Dendritic cell treated with granulocyte-macrophage colony-stimulating factor and Interleukin-4, amounts not matched to agents 40 ng/mL and 50 ng/mL, for 4 days (primary cell): Measurements from ENCODE around the gene TNFRSF4.

ENCODE experiments used
- H3K27ac Mint-ChIP-seq: one replicate; pipeline ENCODE4 v1.8.0; 2022; ENCODE audit warnings: mild to moderate bottlenecking, mixed read lengths
- H3K27me3 Mint-ChIP-seq: one replicate; pipeline ENCODE4 v1.8.0; 2022; ENCODE audit warnings: mild to moderate bottlenecking, mixed read lengths
- H3K36me3 Mint-ChIP-seq: one replicate; pipeline ENCODE4 v1.8.0; 2022; ENCODE audit warnings: low read depth, mixed read lengths
- H3K4me1 Mint-ChIP-seq: one replicate; pipeline ENCODE4 v1.8.0; 2022; ENCODE audit warnings: low read depth, mixed read lengths
- H3K4me3 Mint-ChIP-seq: one replicate; pipeline ENCODE4 v1.8.0; 2022; ENCODE audit warnings: mild to moderate bottlenecking, moderate library complexity, mixed read lengths
- H3K9me3 Mint-ChIP-seq: one replicate; pipeline ENCODE4 v1.8.0; 2022; ENCODE audit warnings: mixed read lengths
- intact Hi-C: fragments of 100-400 bp; cut with micrococcal nuclease; formaldehyde crosslinking; loops from one replicate; pipeline ENCODE4 v1.15.0; 2022

TNFRSF4 gene

DNA sequence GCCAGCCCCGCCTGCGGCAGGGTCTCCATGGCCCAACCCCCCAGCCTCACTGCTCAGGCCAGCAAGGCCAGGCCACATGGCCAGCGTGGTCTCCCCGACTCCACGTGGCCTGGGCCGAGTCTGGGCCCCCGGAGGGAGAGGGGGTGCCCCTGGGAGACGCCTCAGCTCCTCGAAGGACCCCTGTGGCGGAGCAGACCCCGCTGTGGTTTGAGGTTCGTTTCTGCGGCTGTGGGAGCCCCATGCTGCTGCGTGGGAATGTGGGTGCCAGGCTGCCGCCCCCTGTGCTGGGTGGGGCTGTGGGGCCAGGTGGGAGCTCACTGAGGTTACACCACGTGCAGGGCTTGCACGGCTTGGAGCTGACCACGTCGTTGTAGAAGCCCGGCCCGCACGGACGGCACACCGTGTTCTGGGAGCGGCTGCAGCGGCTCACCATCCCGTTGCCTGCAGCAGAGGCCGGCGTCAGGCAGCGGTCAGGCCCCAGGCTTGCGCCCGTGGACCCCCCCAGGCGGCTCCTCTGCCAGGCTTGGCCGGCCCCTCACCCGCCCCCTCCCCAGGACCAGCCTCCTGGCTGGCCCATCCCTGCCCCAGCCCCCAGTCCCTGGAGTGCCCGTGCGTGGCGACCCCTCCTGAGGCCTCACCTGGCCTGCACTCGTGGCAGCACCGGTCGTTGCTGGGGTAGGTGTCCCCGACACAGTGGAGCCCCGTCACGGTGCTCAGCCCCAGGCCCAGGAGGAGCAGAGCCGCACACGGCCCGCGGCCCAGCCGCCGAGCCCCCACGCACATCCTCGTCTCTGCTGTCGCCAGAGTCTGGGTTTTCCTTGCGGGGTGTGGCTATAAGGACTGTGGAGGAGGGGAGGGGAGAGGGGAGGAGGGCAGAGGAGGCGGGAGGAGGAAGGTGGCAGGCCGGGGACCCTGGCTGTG is at the start of gene TNFRSF4:
TNFRSF4 (minus strand) TSS at position 809 of the 921 bp plus-strand sequence; CDS start at position 783, 26 bp downstream.
- intact Hi-C loops: no loop called here
- H3K27me3 Mint-ChIP-seq: peaks cover 46% of the 10 kb centered on the region
- peak within 1 kb of the TSS; percentile 54 for H3K4me3 Mint-ChIP-seq
- H3K9me3 Mint-ChIP-seq: no peaks in the 10 kb centered on the region
- H3K36me3 Mint-ChIP-seq: peaks cover 46% of the 10 kb centered on the region
- peaks cover 40% of the 10 kb centered on the region for H3K4me1 Mint-ChIP-seq
- no peak within 1 kb of the TSS for H3K27ac Mint-ChIP-seq

GRCh38 chr1:1262758-1263157 is 48.8 kb upstream of the TNFRSF4 start:
- intact Hi-C loops: no loop called here
- H3K27me3 Mint-ChIP-seq: no peaks in the 10 kb centered on the region
- no peaks in the 10 kb centered on the region for H3K9me3 Mint-ChIP-seq
- peak overlapping the region; percentile 27 for H3K27ac Mint-ChIP-seq
- H3K4me3 Mint-ChIP-seq: no peak overlapping the region
- peaks cover 94% of the 10 kb centered on the region for H3K36me3 Mint-ChIP-seq
- H3K4me1 Mint-ChIP-seq: peaks cover 37% of the 10 kb centered on the region

DNA sequence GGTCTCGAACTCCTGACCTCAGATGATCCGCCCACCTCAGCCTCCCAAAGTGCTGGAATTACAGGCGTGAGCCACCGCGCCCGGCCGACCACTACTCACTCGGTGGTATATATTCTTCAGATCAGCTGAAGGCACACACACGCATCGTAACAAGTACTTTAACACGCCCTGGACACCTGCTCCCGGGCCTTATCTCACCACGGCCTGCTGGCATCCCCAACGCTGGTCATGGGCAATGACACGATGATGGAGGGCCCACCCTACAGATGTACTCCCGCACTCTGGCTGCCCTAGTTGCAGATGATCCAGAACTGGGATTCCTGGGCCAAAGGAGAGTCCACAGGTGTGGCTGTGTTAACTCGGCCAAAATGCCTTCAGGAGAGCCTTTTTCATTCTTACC is 48.1 kb upstream of the TNFRSF4 start:
- Mint-ChIP-seq H3K4me1 (peaks cover 37% of the 10 kb centered on the region), H3K36me3 (peaks cover 94% of the 10 kb centered on the region), H3K27ac (no peak overlapping the region), H3K27me3 (no peaks in the 10 kb centered on the region), H3K4me3 (no peak overlapping the region), H3K9me3 (no peaks in the 10 kb centered on the region)
- intact Hi-C loops: no loop called here

- Mint-ChIP-seq H3K9me3 (no peaks in the 10 kb centered on the region), H3K27me3 (no peaks in the 10 kb centered on the region), H3K27ac (peak overlapping the region; percentile 38), H3K4me3 (no peak overlapping the region), H3K36me3 (peaks cover 97% of the 10 kb centered on the region), H3K4me1 (peaks cover 37% of the 10 kb centered on the region)
- intact Hi-C loops: no loop called here
Measured at GRCh38 chr1:1260843-1261560, 47.0 kb upstream of the TNFRSF4 start.

GRCh38 chr1:1259951-1260600 is 46.1 kb upstream of the TNFRSF4 start:
- peaks cover 97% of the 10 kb centered on the region for H3K36me3 Mint-ChIP-seq
- no peaks in the 10 kb centered on the region for H3K27me3 Mint-ChIP-seq
- no peaks in the 10 kb centered on the region for H3K9me3 Mint-ChIP-seq
- H3K27ac Mint-ChIP-seq: peak overlapping the region; percentile 38
- H3K4me3 Mint-ChIP-seq: peak overlapping the region; percentile 10
- H3K4me1 Mint-ChIP-seq: peaks cover 37% of the 10 kb centered on the region
- intact Hi-C loops: no loop called here

DNA sequence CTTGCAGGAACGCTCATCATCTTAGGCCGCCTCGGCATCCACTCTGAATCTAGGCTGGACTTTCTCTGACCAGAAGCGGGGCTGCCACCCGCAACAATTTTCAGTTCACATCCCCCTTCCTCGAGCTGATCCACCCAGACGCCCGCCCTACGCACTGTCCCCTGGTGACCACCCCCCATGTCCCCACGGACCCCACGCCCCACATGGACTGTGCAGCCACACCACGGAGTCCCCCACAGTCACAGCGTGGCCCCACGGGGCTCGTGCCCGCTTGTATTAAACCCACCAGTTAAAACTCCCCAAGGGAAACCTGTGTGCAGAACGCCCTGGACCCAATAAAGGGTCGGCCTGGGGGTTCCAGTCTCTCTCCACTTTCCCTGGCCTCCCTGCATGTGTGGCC is 45.6 kb upstream of the TNFRSF4 start:
- intact Hi-C loops: no loop called here
- H3K4me3 Mint-ChIP-seq: peak overlapping the region; percentile 10
- H3K4me1 Mint-ChIP-seq: peaks cover 37% of the 10 kb centered on the region
- H3K27ac Mint-ChIP-seq: peak overlapping the region; percentile 38
- H3K36me3 Mint-ChIP-seq: peaks cover 97% of the 10 kb centered on the region
- no peaks in the 10 kb centered on the region for H3K9me3 Mint-ChIP-seq
- H3K27me3 Mint-ChIP-seq: no peaks in the 10 kb centered on the region

DNA sequence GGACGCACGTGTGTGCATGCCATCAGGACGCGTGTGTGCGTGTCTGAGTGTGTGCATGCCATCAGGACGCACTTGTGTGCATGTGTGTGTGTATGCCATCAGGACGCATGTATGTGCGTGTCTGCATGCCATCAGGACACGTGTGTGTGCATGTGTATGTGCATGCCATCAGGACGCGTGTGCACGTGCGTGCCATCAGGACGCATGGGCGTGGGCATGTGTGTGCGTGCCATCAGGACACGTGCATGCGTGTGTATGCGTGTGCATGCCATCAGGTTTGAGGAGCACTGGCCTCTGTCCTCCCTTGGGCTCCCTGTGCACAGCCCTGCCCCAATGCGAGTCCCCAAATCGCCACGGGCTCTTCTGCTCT is 45.2 kb upstream of the TNFRSF4 start:
- H3K27me3 Mint-ChIP-seq: no peaks in the 10 kb centered on the region
- H3K4me1 Mint-ChIP-seq: peaks cover 37% of the 10 kb centered on the region
- H3K36me3 Mint-ChIP-seq: peaks cover 97% of the 10 kb centered on the region
- H3K9me3 Mint-ChIP-seq: no peaks in the 10 kb centered on the region
- H3K27ac Mint-ChIP-seq: no peak overlapping the region
- no peak overlapping the region for H3K4me3 Mint-ChIP-seq
- intact Hi-C loops: no loop called here

DNA sequence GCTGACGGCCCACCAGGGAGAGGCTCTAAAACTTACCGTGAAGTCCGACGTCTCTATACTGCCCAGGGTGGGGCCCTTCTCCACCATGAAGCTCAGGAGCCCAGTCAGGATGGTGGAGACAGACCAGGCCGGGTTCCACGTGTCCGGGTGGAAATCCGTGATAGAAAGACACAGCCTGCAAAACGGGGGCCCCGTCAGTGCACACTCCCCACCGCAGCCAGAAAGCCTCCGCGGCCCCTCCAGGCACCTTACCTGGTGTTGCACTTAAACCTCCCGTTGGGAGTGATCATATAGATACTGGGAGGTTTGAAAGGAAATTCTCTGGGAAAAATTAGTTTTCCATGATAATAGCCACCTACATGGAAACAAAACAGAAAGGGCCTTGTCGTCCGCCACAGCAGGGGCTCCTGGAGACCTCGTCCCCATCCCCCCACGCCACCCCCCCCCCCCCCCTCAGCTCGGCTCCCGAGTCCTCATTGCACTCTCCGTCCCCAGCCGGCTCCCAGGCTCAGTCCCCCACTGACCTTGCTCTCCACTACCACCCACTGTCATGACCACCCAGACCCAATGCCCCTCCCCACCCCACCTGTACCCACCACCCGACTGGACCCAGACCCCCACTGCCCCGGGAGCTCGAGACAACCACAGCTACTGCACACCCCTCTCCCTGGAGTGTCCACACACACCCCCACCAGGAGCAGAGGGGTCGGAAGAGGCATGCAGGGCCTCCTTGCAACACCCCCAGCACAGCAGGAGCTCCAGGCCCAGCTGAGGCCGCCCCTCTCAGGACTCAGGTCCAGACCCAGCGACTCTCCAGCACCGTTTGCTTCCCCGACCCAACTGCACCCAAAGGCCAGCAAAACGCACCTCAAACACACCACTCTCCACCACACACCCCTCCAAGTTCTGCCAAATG is 43.3 kb upstream of the TNFRSF4 start:
- no peaks in the 10 kb centered on the region for H3K27me3 Mint-ChIP-seq
- peaks cover 29% of the 10 kb centered on the region for H3K4me1 Mint-ChIP-seq
- H3K9me3 Mint-ChIP-seq: no peaks in the 10 kb centered on the region
- no peak overlapping the region for H3K27ac Mint-ChIP-seq
- peaks cover 97% of the 10 kb centered on the region for H3K36me3 Mint-ChIP-seq
- intact Hi-C loops: no loop called here
- H3K4me3 Mint-ChIP-seq: no peak overlapping the region

DNA sequence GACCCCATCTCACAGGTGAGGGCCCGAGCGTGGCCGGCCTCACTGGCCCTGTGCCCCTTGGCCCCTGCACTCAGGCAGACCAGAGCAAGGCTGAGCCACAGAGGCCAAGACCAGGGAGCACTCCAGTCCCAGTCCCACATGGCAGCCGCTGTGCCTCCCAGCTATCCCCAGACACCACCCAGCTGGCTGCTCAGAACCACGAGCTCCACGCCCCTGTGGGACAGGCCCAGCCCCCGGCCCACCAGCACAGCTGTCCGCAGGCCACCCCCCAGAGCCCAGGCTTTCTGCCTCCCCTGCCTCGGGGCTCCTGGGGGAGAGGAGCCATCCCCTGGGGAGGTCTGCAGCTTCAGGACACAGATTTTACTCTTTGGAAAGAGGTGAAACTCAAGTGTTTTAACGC is 41.7 kb upstream of the TNFRSF4 start:
- peaks cover 87% of the 10 kb centered on the region for H3K36me3 Mint-ChIP-seq
- no peaks in the 10 kb centered on the region for H3K27me3 Mint-ChIP-seq
- H3K27ac Mint-ChIP-seq: no peak overlapping the region
- peaks cover 26% of the 10 kb centered on the region for H3K4me1 Mint-ChIP-seq
- H3K4me3 Mint-ChIP-seq: no peak overlapping the region
- H3K9me3 Mint-ChIP-seq: no peaks in the 10 kb centered on the region
- intact Hi-C loops: no loop called here

DNA sequence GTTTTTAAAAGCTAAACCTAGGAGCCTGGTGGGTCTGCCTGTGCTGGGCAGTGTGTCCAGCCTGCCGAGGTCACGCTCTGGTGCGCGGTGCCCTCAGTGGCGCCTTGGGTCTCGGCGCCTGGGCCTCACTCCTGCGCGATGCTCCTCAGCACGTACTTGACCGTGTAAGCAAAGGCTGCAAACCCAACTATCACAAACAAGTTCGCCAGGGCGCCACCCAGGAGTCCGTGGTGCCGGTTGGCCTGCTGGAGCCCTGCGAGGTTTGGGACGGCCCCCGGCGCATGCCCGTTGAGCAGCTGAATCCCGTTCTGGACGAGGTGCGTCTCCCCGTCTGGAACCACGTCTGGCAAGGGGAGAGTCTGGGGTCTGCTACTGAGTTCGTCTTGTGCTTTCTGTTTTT is 41.1 kb upstream of the TNFRSF4 start:
- no peak overlapping the region for H3K4me3 Mint-ChIP-seq
- H3K36me3 Mint-ChIP-seq: peaks cover 85% of the 10 kb centered on the region
- no peaks in the 10 kb centered on the region for H3K9me3 Mint-ChIP-seq
- H3K4me1 Mint-ChIP-seq: peaks cover 21% of the 10 kb centered on the region
- no peaks in the 10 kb centered on the region for H3K27me3 Mint-ChIP-seq
- intact Hi-C loops: no loop called here
- H3K27ac Mint-ChIP-seq: no peak overlapping the region

- H3K36me3 Mint-ChIP-seq: peaks cover 80% of the 10 kb centered on the region
- no peaks in the 10 kb centered on the region for H3K9me3 Mint-ChIP-seq
- no peaks in the 10 kb centered on the region for H3K27me3 Mint-ChIP-seq
- peaks cover 17% of the 10 kb centered on the region for H3K4me1 Mint-ChIP-seq
- H3K27ac Mint-ChIP-seq: no peak overlapping the region
- no peak overlapping the region for H3K4me3 Mint-ChIP-seq
- intact Hi-C loops: no loop called here
Measured at GRCh38 chr1:1254667-1254998, 40.7 kb upstream of the TNFRSF4 start.

GRCh38 chr1:1253972-1254666 is 40.2 kb upstream of the TNFRSF4 start:
- Mint-ChIP-seq H3K4me3 (no peak overlapping the region), H3K4me1 (peaks cover 13% of the 10 kb centered on the region), H3K9me3 (no peaks in the 10 kb centered on the region), H3K36me3 (peaks cover 75% of the 10 kb centered on the region), H3K27ac (no peak overlapping the region), H3K27me3 (no peaks in the 10 kb centered on the region)
- intact Hi-C loops: no loop called here

- no peak overlapping the region for H3K4me3 Mint-ChIP-seq
- peaks cover 67% of the 10 kb centered on the region for H3K36me3 Mint-ChIP-seq
- H3K27me3 Mint-ChIP-seq: peaks cover 4% of the 10 kb centered on the region
- no peak overlapping the region for H3K27ac Mint-ChIP-seq
- no peaks in the 10 kb centered on the region for H3K9me3 Mint-ChIP-seq
- peaks cover 7% of the 10 kb centered on the region for H3K4me1 Mint-ChIP-seq
- intact Hi-C loops: no loop called here
Measured at GRCh38 chr1:1253314-1253713, 39.4 kb upstream of the TNFRSF4 start.
